ES-I3 (cell line): ENCODE data around the gene ALPL.
A peak's percentile ranks its signal among the peaks of the same experiment; 100 is the strongest.

ENCODE experiments used
- H3K36me3 ChIP-seq: 2 replicates; pipeline ENCODE4 v1.6.1; 2013; ENCODE audit warnings: mild to moderate bottlenecking, low read length, control low read depth, moderate library complexity; ENCODE audit not compliant: insufficient read depth
- H3K4me1 ChIP-seq: 2 replicates; pipeline ENCODE4 v1.6.1; 2013; ENCODE audit warnings: mild to moderate bottlenecking, control low read depth, low read length; ENCODE audit not compliant: insufficient read depth
- H3K9ac ChIP-seq: 2 replicates; pipeline ENCODE4 v1.6.1; 2013; ENCODE audit warnings: low read depth, mild to moderate bottlenecking, low read length, moderate library complexity
- H3K9me3 ChIP-seq: 2 replicates; pipeline ENCODE4 v1.6.1; 2013; ENCODE audit warnings: mild to moderate bottlenecking, low read length, moderate library complexity; ENCODE audit not compliant: control insufficient read depth, insufficient read depth

ALPL gene

DNA sequence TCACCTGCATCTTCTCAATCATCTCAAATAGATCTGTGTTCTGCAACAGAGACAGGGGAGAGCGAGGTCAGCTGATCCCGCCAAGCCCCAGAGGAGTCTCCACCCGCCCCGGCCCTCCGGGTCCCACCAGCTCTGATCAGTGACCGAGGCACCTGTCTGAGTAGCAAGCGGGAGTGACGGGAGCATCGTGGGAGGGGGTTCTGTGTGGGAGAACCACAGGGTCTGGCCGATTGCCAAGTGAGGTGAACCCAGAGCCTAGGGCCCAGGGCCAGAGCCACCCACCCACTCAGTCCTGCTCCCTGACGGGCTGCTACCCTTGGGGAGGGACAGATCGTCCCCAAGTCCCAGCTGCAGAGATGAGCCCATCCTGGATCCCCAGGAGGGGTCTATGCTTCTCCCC is 110.8 kb downstream of the ALPL start:
- no peak overlapping the region for H3K9ac ChIP-seq
- H3K9me3 ChIP-seq = no peaks in the 10 kb centered on the region
- H3K4me1 ChIP-seq = peaks cover 19% of the 10 kb centered on the region; the same call in 1 of the 2 replicates
- H3K36me3 ChIP-seq = no peaks in the 10 kb centered on the region

DNA sequence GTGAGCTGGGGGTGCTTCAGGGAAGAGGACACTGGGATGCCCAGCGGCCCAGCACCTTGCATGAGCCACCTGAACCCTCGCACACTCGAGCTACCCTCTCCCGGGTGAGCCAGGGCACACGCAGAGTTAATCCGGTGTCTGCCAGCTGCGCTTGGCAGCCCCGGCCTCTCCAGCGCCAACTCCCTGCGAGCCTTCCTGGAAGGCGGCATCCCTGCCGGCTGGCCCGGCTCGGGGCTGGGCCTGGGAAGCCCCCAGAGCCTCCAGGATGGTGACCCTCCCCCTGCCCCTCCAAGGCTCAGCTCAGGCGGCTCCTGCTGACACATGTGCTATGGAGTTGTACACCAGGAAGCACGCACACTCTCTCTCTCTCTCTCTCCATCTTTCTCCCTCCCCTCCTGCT is 111.3 kb downstream of the ALPL start:
- Histone ChIP-seq H3K4me1 (peaks cover 19% of the 10 kb centered on the region; the same call in 1 of the 2 replicates), H3K9me3 (no peaks in the 10 kb centered on the region), H3K9ac (no peak overlapping the region), H3K36me3 (no peaks in the 10 kb centered on the region)

DNA sequence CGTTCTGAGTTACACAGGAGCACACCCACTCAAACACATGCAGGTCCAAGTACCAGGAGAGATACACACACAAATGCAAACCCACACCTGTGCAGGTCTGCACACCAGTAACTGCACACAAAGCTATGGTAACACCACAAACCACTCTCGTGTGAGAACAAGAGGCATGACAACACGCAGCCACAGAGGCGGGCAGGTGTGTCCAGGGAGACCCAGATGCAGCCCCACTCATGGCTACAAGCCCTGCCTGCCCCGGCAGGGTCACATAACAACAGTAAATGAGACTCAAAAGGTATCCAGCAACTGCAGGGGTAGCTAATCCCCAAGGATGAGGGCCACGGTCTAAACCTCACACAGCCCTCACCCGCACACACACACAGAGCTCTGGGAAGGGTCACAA is 111.8 kb downstream of the ALPL start:
- H3K9ac ChIP-seq = no peak overlapping the region
- H3K9me3 ChIP-seq = no peaks in the 10 kb centered on the region
- H3K4me1 ChIP-seq = peaks cover 19% of the 10 kb centered on the region; the same call in 1 of the 2 replicates
- H3K36me3 ChIP-seq = no peaks in the 10 kb centered on the region

DNA sequence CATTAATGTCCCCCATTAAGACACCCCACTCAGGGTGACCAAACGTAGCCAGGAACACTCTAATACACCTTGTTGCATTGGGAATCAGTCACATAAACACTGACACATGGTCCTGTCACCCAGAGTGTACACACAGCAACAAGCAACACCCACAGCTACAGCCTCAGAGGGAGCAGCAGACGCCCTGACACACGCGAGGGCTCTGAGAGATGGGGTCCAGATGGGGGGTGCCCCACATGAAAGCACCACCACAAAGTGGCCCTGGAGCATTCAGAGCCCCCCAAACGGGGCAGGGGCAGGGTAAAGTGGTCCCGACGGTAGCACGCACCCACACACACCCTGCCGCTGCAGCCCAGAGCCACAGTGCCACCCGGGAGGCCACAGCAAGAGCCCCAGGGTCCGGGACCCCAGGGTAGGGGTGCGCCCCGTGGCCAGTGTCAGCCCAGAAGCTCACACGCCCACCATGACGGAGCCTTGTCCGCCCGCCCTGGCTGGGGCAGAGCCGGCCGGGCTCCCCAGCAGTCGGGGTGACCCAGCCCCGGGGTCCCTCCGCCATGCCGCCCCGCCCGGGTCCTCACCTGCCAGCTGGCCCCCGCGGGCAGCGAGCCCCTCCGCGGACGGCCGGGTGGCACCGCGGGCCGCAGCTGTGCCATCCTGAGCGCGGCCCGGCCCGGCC is 112.7 kb downstream of the ALPL start:
- H3K9ac ChIP-seq = peak overlapping the region; percentile 37; the same call in 1 of the 2 replicates

DNA sequence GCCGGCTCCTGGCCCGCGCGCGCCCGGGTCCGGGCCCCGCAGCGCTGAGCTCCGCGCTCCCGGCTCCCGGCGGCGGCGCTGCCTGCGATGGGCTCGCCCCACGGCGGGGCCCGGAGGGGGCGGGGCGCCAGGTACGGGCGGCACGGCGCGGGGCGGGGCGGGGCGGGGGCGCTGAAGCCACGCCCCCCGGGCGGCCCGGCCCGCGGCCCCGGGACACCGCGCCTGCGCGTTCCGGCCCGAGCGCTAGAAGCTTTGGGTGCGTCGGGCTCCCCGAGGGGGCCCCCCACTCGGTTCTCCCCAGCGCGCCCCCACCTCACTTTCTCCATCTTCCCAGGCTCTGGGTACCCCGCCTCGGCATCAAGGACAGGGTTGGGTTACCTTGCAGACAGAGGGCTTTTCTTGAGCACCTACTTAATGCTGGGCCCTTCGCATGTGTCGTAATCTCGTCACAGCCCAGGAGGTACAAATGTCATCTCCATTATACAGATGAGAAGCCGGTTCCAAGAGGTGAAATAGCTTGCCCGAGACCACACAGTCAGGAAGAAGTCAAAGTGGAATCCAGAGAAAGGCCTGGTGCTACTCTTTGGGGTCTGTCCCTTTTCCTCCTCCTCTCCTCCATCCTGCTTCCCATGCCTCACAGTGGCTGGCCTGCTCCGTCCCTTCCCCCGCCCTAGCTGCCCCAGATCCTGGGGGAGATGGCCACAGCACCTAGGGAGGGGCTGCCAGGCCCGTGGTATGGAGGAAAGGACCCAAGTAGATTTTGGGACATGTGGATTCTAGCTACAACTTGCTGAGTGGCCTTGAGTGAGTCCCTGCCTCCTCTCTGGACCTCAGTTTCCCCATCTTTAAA is 113.5 kb downstream of the ALPL start:
- Histone ChIP-seq H3K4me1 (peaks cover 19% of the 10 kb centered on the region; the same call in 1 of the 2 replicates), H3K36me3 (no peaks in the 10 kb centered on the region), H3K9ac (peak overlapping the region; percentile 77), H3K9me3 (no peaks in the 10 kb centered on the region)

More for the DNA sequence above, 112.7 kb downstream of the ALPL start:
- Histone ChIP-seq H3K36me3 (no peaks in the 10 kb centered on the region), H3K9me3 (no peaks in the 10 kb centered on the region), H3K4me1 (peaks cover 19% of the 10 kb centered on the region; the same call in 1 of the 2 replicates)

DNA sequence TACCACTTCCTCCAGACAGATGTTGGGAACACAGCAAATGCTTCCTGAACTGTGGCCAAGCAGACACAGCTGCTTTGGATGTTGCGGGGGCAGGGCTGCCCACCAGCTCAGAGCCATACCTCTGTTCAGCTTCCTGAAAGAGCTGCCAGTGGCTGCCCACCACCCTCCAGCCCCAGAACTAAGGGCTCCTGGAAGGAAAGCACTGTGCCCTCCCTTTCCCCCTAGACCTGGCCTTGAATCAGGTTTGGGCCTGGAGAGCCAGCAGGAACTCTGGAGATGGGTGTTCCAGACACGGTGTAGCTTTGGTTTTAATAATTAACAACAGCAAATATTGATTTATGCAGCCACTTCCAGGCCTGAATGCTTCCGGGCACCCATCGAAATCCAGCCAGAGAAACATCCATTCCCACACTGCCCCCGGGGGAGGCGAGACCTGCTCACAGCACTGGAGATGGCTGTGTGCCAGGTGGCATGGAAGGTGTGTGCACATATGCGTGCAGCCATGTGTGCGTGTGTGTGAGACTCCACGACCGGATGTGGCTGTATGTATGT is 114.3 kb downstream of the ALPL start:
- H3K9me3 ChIP-seq = no peaks in the 10 kb centered on the region
- no peaks in the 10 kb centered on the region for H3K36me3 ChIP-seq
- peaks cover 16% of the 10 kb centered on the region; the same call in 1 of the 2 replicates for H3K4me1 ChIP-seq
- no peak overlapping the region for H3K9ac ChIP-seq

DNA sequence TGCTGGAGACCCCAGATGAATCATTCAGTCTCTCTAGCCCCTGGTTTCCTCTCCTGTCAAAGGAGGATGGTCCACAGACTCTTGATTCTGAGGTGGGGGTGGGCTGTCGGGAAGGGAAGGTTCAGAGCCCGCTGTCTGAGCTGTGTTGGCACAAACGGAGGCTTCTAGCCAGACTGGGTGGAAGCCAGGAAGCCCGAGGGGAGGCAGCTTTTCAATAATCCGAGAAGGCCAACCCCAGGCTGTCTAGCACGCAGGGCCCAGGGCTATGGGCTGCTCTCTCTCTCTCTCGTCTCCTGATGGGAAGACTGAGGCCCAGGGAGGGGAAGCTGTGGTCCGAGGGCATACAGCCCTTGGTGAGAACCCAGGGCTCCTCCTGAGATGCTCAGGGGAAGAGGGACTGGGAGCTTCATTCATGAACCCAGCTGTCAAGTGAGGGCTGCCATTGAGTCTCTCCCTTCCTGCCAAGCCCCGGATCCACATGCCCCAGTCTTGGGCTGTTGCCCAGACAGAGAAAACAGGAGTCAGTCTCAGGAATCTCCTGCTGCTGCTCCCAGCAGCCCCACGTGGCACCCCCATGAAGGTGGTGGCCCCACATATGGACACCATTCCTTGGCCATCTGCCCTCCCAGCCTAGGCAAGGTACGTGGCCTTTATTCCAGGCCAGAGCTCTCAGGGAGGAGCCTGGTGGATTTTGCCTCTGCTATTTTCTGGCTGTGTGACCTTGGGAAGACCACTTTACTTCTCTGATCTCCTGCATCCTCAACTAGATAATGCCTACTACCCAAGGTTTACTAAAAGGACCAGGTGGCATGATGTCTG is 115.6 kb downstream of the ALPL start:
- no peaks in the 10 kb centered on the region for H3K9me3 ChIP-seq
- H3K4me1 ChIP-seq = peaks cover 11% of the 10 kb centered on the region; the same call in 1 of the 2 replicates
- H3K9ac ChIP-seq = no peak overlapping the region
- no peaks in the 10 kb centered on the region for H3K36me3 ChIP-seq

DNA sequence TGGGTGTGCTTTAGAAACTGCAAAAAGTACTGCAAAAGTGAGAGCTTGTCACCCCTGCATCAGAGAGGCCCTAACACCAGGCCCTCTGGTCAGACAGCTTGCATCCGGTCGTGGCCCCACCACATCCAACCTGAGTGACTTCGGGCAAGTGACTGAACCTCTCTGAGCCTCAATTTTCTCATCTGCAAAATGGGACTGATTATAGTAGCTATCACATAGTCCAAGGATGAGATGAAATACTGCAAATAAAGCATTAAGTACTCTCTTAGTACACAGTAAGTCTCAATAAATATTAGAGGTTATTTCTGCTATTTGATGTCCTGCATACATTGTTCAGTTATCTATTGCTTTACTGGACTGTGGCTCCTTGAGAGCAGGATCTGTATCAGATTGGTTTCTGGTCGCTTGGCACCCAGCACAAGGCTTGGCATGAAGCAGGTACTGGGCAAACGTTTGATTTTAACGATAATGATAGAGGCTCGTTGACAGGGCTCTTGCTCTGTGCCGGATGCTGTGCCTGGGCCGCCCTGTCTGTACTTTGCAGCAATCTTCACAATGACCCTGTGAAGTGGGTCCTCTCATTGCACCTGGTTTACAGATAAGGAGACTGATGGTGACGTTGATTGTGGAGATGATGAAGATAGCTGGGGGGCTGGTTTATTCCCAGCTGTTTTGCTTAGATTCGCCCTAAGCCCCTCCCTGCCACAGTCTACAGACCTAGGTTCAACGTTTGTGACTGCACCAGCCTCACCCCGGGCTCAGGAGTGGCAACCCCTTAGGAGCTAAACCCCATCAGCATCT is 116.4 kb downstream of the ALPL start:
- no peaks in the 10 kb centered on the region for H3K9me3 ChIP-seq
- H3K4me1 ChIP-seq = peaks cover 11% of the 10 kb centered on the region; the same call in 1 of the 2 replicates
- no peaks in the 10 kb centered on the region for H3K36me3 ChIP-seq
- no peak overlapping the region for H3K9ac ChIP-seq

DNA sequence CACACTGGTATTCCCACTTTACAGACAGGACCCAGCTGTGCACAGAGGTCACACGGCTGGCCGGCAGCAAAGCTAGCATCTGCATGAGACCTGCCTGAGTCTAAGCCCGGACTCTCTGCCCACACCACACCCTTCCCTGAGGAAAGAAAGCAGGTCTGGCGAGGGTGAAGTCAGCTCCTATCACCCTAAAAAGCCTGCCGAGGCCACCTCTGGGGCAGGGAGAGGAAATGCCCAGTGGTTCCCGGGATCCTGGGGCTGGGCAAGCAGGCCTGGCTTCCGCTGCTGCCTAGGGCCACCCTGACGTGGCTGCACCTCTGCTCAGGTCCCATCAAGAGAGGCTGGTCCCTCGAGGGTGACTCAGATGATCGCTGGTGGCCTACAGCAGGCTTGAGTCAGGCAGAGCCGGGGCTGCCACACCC is 117.7 kb downstream of the ALPL start:
- Histone ChIP-seq H3K36me3 (no peaks in the 10 kb centered on the region), H3K9ac (no peak overlapping the region), H3K9me3 (no peaks in the 10 kb centered on the region), H3K4me1 (peaks cover 15% of the 10 kb centered on the region; the same call in 1 of the 2 replicates)
